Astrocyte (in vitro differentiated cells and primary cell): ENCODE results near the gene ROR1. TPM values are rescaled to one million over a fixed set of nuclear protein-coding genes. Genes with fewer than 3 reads are reported as not detected.

Experiments
- DNase-seq: peaks from one replicate; pipeline ENCODE4 v3.0.0-alpha.2; 2010; ENCODE audit warnings: low read depth
- FAIRE-seq: peaks from 2 replicates; lab custom pipeline; 2011; peaks lifted over from hg19 to GRCh38; lab: Jason Lieb, UNC
- H2AFZ ChIP-seq: 2 replicates; pipeline ENCODE4 v1.6.0; 2012; ENCODE audit warnings: low read depth, low read length, inconsistent platforms
- H3K27ac ChIP-seq: 2 replicates; pipeline ENCODE4 v1.5.1; 2011; ENCODE audit warnings: low read depth, low read length, inconsistent platforms
- H3K27me3 ChIP-seq: 2 replicates; pipeline ENCODE4 v1.6.0; 2011; ENCODE audit warnings: low read length, inconsistent platforms; ENCODE audit not compliant: insufficient read depth
- H3K36me3 ChIP-seq: 2 replicates; pipeline ENCODE4 v1.5.1; 2011; ENCODE audit warnings: low read length, inconsistent platforms; ENCODE audit not compliant: insufficient read depth
- H3K4me1 ChIP-seq: 2 replicates; pipeline ENCODE4 v1.5.1; 2011; ENCODE audit warnings: low read length, inconsistent platforms; ENCODE audit not compliant: insufficient read depth
- H3K4me2 ChIP-seq: 2 replicates; pipeline ENCODE4 v1.6.0; 2012; ENCODE audit warnings: low read length, inconsistent platforms
- H3K4me3 ChIP-seq: 2 replicates; pipeline ENCODE4 v1.5.1; 2011; ENCODE audit warnings: low read depth, mild to moderate bottlenecking, low read length, inconsistent platforms; ENCODE audit not compliant: insufficient read depth
- H3K79me2 ChIP-seq: 2 replicates; pipeline ENCODE4 v1.6.0; 2012; ENCODE audit warnings: mild to moderate bottlenecking, low read length, inconsistent platforms; ENCODE audit not compliant: insufficient read depth
- H3K9ac ChIP-seq: 2 replicates; pipeline ENCODE4 v1.6.0; 2012; ENCODE audit warnings: mild to moderate bottlenecking, low read length, inconsistent platforms
- H3K9me3 ChIP-seq: 2 replicates; pipeline ENCODE4 v1.5.1; 2012; ENCODE audit warnings: low read depth, mild to moderate bottlenecking, low read length, inconsistent platforms; ENCODE audit not compliant: insufficient read depth
- H4K20me1 ChIP-seq: 2 replicates; pipeline ENCODE4 v1.6.0; 2012; ENCODE audit warnings: low read length, inconsistent platforms; ENCODE audit not compliant: insufficient read depth
- H3K27ac Mint-ChIP-seq: one replicate; pipeline ENCODE4 v1.8.0; 2021; ENCODE audit warnings: mild to moderate bottlenecking, mixed read lengths; ENCODE audit not compliant: unreplicated experiment
- H3K27me3 Mint-ChIP-seq: one replicate; pipeline ENCODE4 v1.8.0; 2021; ENCODE audit warnings: low read depth, mixed read lengths; ENCODE audit not compliant: unreplicated experiment
- H3K36me3 Mint-ChIP-seq: one replicate; pipeline ENCODE4 v1.8.0; 2021; ENCODE audit warnings: low read depth, mixed read lengths; ENCODE audit not compliant: unreplicated experiment
- H3K4me1 Mint-ChIP-seq: one replicate; pipeline ENCODE4 v1.8.0; 2021; ENCODE audit warnings: low read depth, mixed read lengths; ENCODE audit not compliant: unreplicated experiment
- H3K4me3 Mint-ChIP-seq: one replicate; pipeline ENCODE4 v1.8.0; 2021; ENCODE audit warnings: mild to moderate bottlenecking, moderate library complexity, mixed read lengths; ENCODE audit not compliant: unreplicated experiment
- H3K9me3 Mint-ChIP-seq: one replicate; pipeline ENCODE4 v1.8.0; 2021; ENCODE audit warnings: mild to moderate bottlenecking, mixed read lengths; ENCODE audit not compliant: unreplicated experiment
- EZH2 ChIP-seq: IDR thresholded peaks from 2 replicates; pipeline ENCODE4 v1.6.1; 2012; ENCODE audit warnings: mild to moderate bottlenecking, low read length, inconsistent platforms; ENCODE audit not compliant: insufficient read depth
- total RNA-seq: library from RNA; stranded (reverse); gene quantifications from 2 replicates; pipeline ENCODE4 v1.2.1, GENCODE V29; 2021
- TF ChIP-seq, protein P1 (sequence below): IDR thresholded peaks from 2 replicates; pipeline ENCODE4 v1.5.1; 2011; ENCODE audit warnings: low read depth, mild to moderate bottlenecking, inconsistent platforms, low read length, moderate library complexity; ENCODE audit not compliant: insufficient read depth

The ROR1 gene
- total RNA-seq, 1 donor from 2014 or later = 38.3 TPM

DNA sequence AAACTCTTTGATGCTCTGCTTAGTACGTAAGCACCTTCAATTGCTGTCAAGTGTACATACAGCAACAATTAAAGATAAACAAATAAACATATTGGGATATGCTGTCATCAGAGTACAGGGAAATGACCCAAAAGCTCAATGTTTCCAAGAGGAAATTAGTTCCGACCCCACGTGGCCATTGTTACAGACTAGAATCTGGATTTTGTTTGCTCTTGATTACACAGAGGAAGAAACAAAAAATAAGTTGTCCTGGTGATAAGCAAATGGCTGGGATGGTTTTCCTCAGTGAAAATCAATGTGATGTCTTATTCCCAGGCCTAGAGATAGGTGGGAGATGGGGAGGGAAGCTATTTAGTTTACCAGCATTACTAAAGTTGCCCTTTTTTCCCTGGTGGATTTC, 316.6 kb downstream of the ROR1 start:
- DNase-seq = no peak
- H4K20me1 ChIP-seq = peaks cover 4% of the 10 kb centered on the region
- no peak overlapping the region for H3K9ac ChIP-seq
- no peaks in the 10 kb centered on the region for H3K36me3 ChIP-seq
- H3K9me3 ChIP-seq = no peaks in the 10 kb centered on the region
- no peak overlapping the region for H3K4me2 ChIP-seq
- Mint-ChIP-seq H3K4me3 (no peak overlapping the region), H3K27me3 (no peaks in the 10 kb centered on the region), H3K9me3 (no peaks in the 10 kb centered on the region), H3K4me1 (peaks cover 35% of the 10 kb centered on the region), H3K27ac (no peak overlapping the region), H3K36me3 (peaks cover 2% of the 10 kb centered on the region)
- H3K27ac ChIP-seq = no peak overlapping the region
- no peak overlapping the region for H3K4me3 ChIP-seq
- H2AFZ ChIP-seq = no peak overlapping the region
- H3K4me1 ChIP-seq = peaks cover 5% of the 10 kb centered on the region
- no peak for TF ChIP-seq EZH2
- TF ChIP-seq, protein P1, sequence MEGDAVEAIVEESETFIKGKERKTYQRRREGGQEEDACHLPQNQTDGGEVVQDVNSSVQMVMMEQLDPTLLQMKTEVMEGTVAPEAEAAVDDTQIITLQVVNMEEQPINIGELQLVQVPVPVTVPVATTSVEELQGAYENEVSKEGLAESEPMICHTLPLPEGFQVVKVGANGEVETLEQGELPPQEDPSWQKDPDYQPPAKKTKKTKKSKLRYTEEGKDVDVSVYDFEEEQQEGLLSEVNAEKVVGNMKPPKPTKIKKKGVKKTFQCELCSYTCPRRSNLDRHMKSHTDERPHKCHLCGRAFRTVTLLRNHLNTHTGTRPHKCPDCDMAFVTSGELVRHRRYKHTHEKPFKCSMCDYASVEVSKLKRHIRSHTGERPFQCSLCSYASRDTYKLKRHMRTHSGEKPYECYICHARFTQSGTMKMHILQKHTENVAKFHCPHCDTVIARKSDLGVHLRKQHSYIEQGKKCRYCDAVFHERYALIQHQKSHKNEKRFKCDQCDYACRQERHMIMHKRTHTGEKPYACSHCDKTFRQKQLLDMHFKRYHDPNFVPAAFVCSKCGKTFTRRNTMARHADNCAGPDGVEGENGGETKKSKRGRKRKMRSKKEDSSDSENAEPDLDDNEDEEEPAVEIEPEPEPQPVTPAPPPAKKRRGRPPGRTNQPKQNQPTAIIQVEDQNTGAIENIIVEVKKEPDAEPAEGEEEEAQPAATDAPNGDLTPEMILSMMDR = no peak
- H3K79me2 ChIP-seq = no peaks in the 10 kb centered on the region
- FAIRE-seq = no peak
- H3K27me3 ChIP-seq = no peaks in the 10 kb centered on the region

GRCh38 chr1:64092851-64093371, 319.1 kb downstream of the ROR1 start:
- TF ChIP-seq EZH2 = no peak
- TF ChIP-seq, protein P1 = no peak
- Mint-ChIP-seq H3K36me3 (no peaks in the 10 kb centered on the region), H3K4me3 (no peak overlapping the region), H3K27me3 (no peaks in the 10 kb centered on the region), H3K27ac (peak overlapping the region; percentile 19), H3K9me3 (no peaks in the 10 kb centered on the region), H3K4me1 (peaks cover 31% of the 10 kb centered on the region)
- Histone ChIP-seq H3K9me3 (no peaks in the 10 kb centered on the region), H3K4me2 (no peak overlapping the region), H3K4me3 (no peak overlapping the region), H3K79me2 (no peaks in the 10 kb centered on the region), H3K27ac (no peak overlapping the region), H4K20me1 (no peaks in the 10 kb centered on the region), H3K36me3 (no peaks in the 10 kb centered on the region), H3K9ac (no peak overlapping the region), H3K4me1 (no peaks in the 10 kb centered on the region), H2AFZ (no peak overlapping the region), H3K27me3 (no peaks in the 10 kb centered on the region)
- DNase-seq (no peak), FAIRE-seq (no peak)

GRCh38 chr1:64093941-64094340, 320.1 kb downstream of the ROR1 start:
- no peaks in the 10 kb centered on the region for H3K27me3 Mint-ChIP-seq
- no peaks in the 10 kb centered on the region for H4K20me1 ChIP-seq
- H3K79me2 ChIP-seq = no peaks in the 10 kb centered on the region
- no peak for FAIRE-seq
- TF ChIP-seq EZH2 = no peak
- TF ChIP-seq, protein P1 = no peak
- H3K27me3 ChIP-seq = no peaks in the 10 kb centered on the region
- H3K27ac Mint-ChIP-seq = no peak overlapping the region
- peak; percentile 47 for DNase-seq
- H3K4me1 Mint-ChIP-seq = peaks cover 26% of the 10 kb centered on the region
- H3K4me1 ChIP-seq = no peaks in the 10 kb centered on the region
- no peak overlapping the region for H3K27ac ChIP-seq
- no peaks in the 10 kb centered on the region for H3K9me3 ChIP-seq
- H2AFZ ChIP-seq = no peak overlapping the region
- H3K9me3 Mint-ChIP-seq = no peaks in the 10 kb centered on the region
- no peak overlapping the region for H3K4me3 ChIP-seq
- no peaks in the 10 kb centered on the region for H3K36me3 Mint-ChIP-seq
- no peak overlapping the region for H3K4me3 Mint-ChIP-seq
- no peak overlapping the region for H3K4me2 ChIP-seq
- no peaks in the 10 kb centered on the region for H3K36me3 ChIP-seq
- H3K9ac ChIP-seq = no peak overlapping the region
